Measurements from ENCODE around the gene NBAS.
"Not testable (repeated sequence)": the region's sequence is repeated elsewhere in the genome, so short reads cannot be mapped to it uniquely, and the experiment has no call there.

NBAS gene

GRCh38 chr2:15250946-15251345 lies 310.2 kb downstream of the NBAS start:
- not testable (repeated sequence) for DNase-seq

- no peak for DNase-seq
Measured at GRCh38 chr2:15246870-15247269, 314.3 kb downstream of the NBAS start.

GRCh38 chr2:15243762-15244161 lies 317.4 kb downstream of the NBAS start:
- DNase-seq: peak; percentile 67

- no peak for DNase-seq
Measured at GRCh38 chr2:15242936-15243461, 318.1 kb downstream of the NBAS start.

- no peak for DNase-seq
Measured at GRCh38 chr2:15241929-15242328, 319.2 kb downstream of the NBAS start.

GRCh38 chr2:15241201-15241600 lies 319.9 kb downstream of the NBAS start:
- DNase-seq: no peak

GRCh38 chr2:15238028-15238427 lies 323.1 kb downstream of the NBAS start:
- DNase-seq: no peak

GRCh38 chr2:15230599-15231192 lies 330.4 kb downstream of the NBAS start:
- no peak for DNase-seq

- no peak for DNase-seq
Measured at GRCh38 chr2:15226661-15227060, 334.5 kb downstream of the NBAS start.

GRCh38 chr2:15225131-15225530 lies 336.0 kb downstream of the NBAS start:
- DNase-seq: no peak

GRCh38 chr2:15224641-15225040 lies 336.5 kb downstream of the NBAS start:
- no peak for DNase-seq

GRCh38 chr2:15223887-15224286 lies 337.2 kb downstream of the NBAS start:
- peak; percentile 82 for DNase-seq

- no peak for DNase-seq
Measured at GRCh38 chr2:15222856-15223255, 338.3 kb downstream of the NBAS start.

GRCh38 chr2:15220603-15221002 lies 340.5 kb downstream of the NBAS start:
- DNase-seq: no peak

- no peak for DNase-seq
Measured at GRCh38 chr2:15218423-15219086, 342.6 kb downstream of the NBAS start.

- no peak for DNase-seq
Measured at GRCh38 chr2:15212249-15212648, 348.9 kb downstream of the NBAS start.

- DNase-seq: not testable (repeated sequence)
Measured at GRCh38 chr2:15210542-15210941, 350.6 kb downstream of the NBAS start.

GRCh38 chr2:15206419-15206818 lies 354.7 kb downstream of the NBAS start:
- no peak for DNase-seq

GRCh38 chr2:15205562-15205961 lies 355.6 kb downstream of the NBAS start:
- no peak for DNase-seq

GRCh38 chr2:15201009-15201408 lies 360.1 kb downstream of the NBAS start:
- DNase-seq: no peak

- no peak for DNase-seq
Measured at GRCh38 chr2:15200581-15200980, 360.6 kb downstream of the NBAS start.

GRCh38 chr2:15198051-15198450 lies 363.1 kb downstream of the NBAS start:
- no peak for DNase-seq

GRCh38 chr2:15195813-15196212 lies 365.3 kb downstream of the NBAS start:
- DNase-seq: peak; percentile 14

GRCh38 chr2:15191789-15192188 lies 369.3 kb downstream of the NBAS start:
- peak; percentile 3 for DNase-seq

- DNase-seq: no peak
Measured at GRCh38 chr2:15189216-15189615, 371.9 kb downstream of the NBAS start.
